Small intestine (tissue), 7 donors: Measurements from ENCODE around the gene CDC7. TPM values are rescaled to one million over a fixed set of nuclear protein-coding genes. Genes with fewer than 3 reads are reported as not detected.

Experiments
- DNase-seq, 2 donors: peaks; one replicate each; pipeline versions ENCODE4 v3.0.0 to v3.0.0-alpha.2; 2013
- FAIRE-seq: peaks from 2 replicates; lab custom pipeline; 2012; peaks lifted over from hg19 to GRCh38; lab: Jason Lieb, UNC
- H3K27ac ChIP-seq, 3 donors: one replicate each; pipeline ENCODE4 v1.5.1; 2013; ENCODE audit warnings: low read length in 2 of 3, mild to moderate bottlenecking in 2 of 3, control low read depth in 1 of 3, inconsistent platforms in 1 of 3, low read depth in 1 of 3, moderate library complexity in 1 of 3
- H3K27me3 ChIP-seq, 3 donors: one replicate each; pipeline ENCODE4 v1.6.1; 2013; ENCODE audit warnings: low read length in 3 of 3, inconsistent platforms in 1 of 3; ENCODE audit not compliant: control insufficient read depth in 3 of 3, insufficient read depth in 3 of 3
- H3K36me3 ChIP-seq, 3 donors: one replicate each; pipeline ENCODE4 v1.6.1; 2013; ENCODE audit warnings: low read length in 3 of 3, inconsistent platforms in 1 of 3, low read depth in 1 of 3, mild to moderate bottlenecking in 1 of 3, moderate library complexity in 1 of 3; ENCODE audit not compliant: control insufficient read depth in 3 of 3, insufficient read depth in 2 of 3
- H3K4me1 ChIP-seq, 3 donors: one replicate each; pipeline ENCODE4 v1.6.1; 2013; ENCODE audit warnings: low read length in 2 of 3, inconsistent platforms in 1 of 3, low read depth in 1 of 3, mild to moderate bottlenecking in 1 of 3, moderate library complexity in 1 of 3; ENCODE audit not compliant: control insufficient read depth in 3 of 3, insufficient read depth in 2 of 3
- H3K4me3 ChIP-seq, 3 donors: one replicate each; pipeline ENCODE4 v1.5.1; 2013; ENCODE audit warnings: low read length in 3 of 3, control low read depth in 1 of 3, inconsistent platforms in 1 of 3, low read depth in 1 of 3, mild to moderate bottlenecking in 1 of 3, moderate library complexity in 1 of 3
- H3K9me3 ChIP-seq, 2 donors: one replicate each; pipeline ENCODE4 v1.6.1; 2013; ENCODE audit warnings: low read depth in 1 of 2, low read length in 1 of 2; ENCODE audit not compliant: control insufficient read depth in 2 of 2, insufficient read depth in 1 of 2
- WGBS, 3 donors: extraction: QIAGEN DNeasy Blood & Tissue Kit; methylation state at CpG; one replicate each; pipeline ENCODE4 v1.1.7; 2013; 5-methylcytosine and 5-hydroxymethylcytosine counted together
- polyA plus RNA-seq, 4 donors: library from polyadenylated mRNA; stranded (reverse) in 3 of 4; unstranded in 1 of 4; fragments of 200-250 nt in 3 of 4; fragments of 120-200 nt in 1 of 4; gene quantifications; one replicate each; pipeline versions ENCODE4 v1.2.1 to v1.2.3, GENCODE V29; 2013
- donor health status: healthy with polysubstance abuse.
- donor health status: control.
- donor health status: control.
- donor health status: Bipolar disorder and iron deficiency.
- donor health status: healthy.

The CDC7 gene
- polyA plus RNA-seq, 4 donors: 0.27 to 9.4 (median 3.5) TPM

DNA sequence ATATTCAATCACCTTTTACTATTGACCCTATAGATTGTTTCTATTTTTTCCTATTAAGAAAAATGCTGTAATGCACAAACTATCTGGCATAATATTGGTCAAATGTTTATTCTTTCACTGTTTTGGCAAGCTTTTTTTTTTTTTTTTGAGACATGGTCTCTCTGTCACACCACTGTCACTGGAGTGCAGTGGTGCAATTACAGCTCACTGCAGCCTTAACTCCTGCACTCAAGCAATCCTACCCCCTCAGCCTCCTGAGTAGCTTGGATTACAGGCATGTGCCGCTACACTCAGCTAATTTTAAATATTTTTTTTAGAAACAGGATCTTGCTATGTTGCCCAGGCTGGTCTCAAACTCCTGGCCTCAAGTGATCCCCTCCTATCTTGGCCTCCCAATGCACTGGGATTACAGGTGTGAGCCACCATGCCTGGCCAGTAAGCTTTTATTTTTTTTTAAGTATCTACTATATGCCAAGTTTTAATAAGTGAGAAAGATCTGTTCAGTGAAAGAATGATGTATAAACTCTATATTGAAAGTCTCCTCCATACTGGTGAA is 3.4 kb downstream of the CDC7 start:
- peaks cover 0 to 4% (median 0%) of the 10 kb centered on the region in 3 donors for H3K4me1 ChIP-seq
- H3K27me3 ChIP-seq: no peaks in the 10 kb centered on the region
- H3K36me3 ChIP-seq: no peaks in the 10 kb centered on the region
- H3K27ac ChIP-seq: no peak overlapping the region
- H3K9me3 ChIP-seq: no peaks in the 10 kb centered on the region
- no peak for FAIRE-seq
- H3K4me3 ChIP-seq: no peak overlapping the region
- no peak for DNase-seq
- WGBS, 3 donors: 95 to 99% (median 97%) methylated on average over 1 of the region's 1 CpG

GRCh38 chr1:91505086-91505485 is 4.4 kb downstream of the CDC7 start:
- 66 to 85% (median 76%) methylated on average over 3 of the region's 3 CpGs for WGBS, 3 donors
- Histone ChIP-seq H3K27me3 (no peaks in the 10 kb centered on the region), H3K27ac (no peak overlapping the region), H3K4me3 (no peak overlapping the region), H3K36me3 (peaks cover 0 to 2% (median 0%) of the 10 kb centered on the region in 3 donors), H3K9me3 (no peaks in the 10 kb centered on the region), H3K4me1 (peaks cover 0 to 2% (median 0%) of the 10 kb centered on the region in 3 donors)
- FAIRE-seq: no peak
- DNase-seq: no peak

- FAIRE-seq: no peak
- DNase-seq: no peak
- no peak overlapping the region for H3K4me3 ChIP-seq
- no peaks in the 10 kb centered on the region for H3K4me1 ChIP-seq
- H3K36me3 ChIP-seq: peaks cover 0 to 2% (median 0%) of the 10 kb centered on the region in 3 donors
- no peak overlapping the region for H3K27ac ChIP-seq
- H3K9me3 ChIP-seq: no peaks in the 10 kb centered on the region
- H3K27me3 ChIP-seq: no peaks in the 10 kb centered on the region
- 72 to 87% (median 82%) methylated on average over 4 of the region's 4 CpGs for WGBS, 3 donors
These were observed 5.4 kb downstream of the CDC7 start for GRCh38 chr1:91506071-91506470.

- FAIRE-seq: no peak
- no peaks in the 10 kb centered on the region for H3K9me3 ChIP-seq
- no peaks in the 10 kb centered on the region for H3K27me3 ChIP-seq
- no peaks in the 10 kb centered on the region for H3K4me1 ChIP-seq
- H3K27ac ChIP-seq: no peak overlapping the region
- H3K4me3 ChIP-seq: no peak overlapping the region
- no peak for DNase-seq
- 82 to 99% (median 97%) methylated on average over 2 of the region's 2 CpGs for WGBS, 3 donors
- peaks cover 0 to 2% (median 0%) of the 10 kb centered on the region in 3 donors for H3K36me3 ChIP-seq
These were observed 6.7 kb downstream of the CDC7 start for GRCh38 chr1:91507328-91507727.

DNA sequence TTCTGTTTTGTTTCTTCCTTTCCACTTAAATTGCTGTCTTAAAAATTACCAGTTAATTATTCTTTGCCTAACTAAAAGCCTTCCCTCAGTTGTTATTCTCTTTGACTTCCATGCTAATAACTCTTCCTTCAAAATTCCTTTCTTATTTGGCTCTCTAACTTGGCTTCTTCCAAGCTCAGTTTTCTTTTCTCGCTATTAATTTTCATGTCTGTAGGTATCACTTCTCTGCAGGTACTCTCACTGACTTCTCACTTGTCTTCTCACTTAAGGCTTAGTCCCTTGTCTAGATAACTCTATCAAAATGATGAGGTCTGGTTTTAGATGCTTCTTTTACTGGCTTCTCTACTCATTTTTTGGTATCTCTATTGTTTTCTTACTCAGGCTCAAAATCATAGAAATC is 10.1 kb downstream of the CDC7 start:
- Histone ChIP-seq H3K36me3 (peaks cover 0 to 2% (median 0%) of the 10 kb centered on the region in 3 donors), H3K9me3 (no peaks in the 10 kb centered on the region), H3K27ac (no peak overlapping the region), H3K4me3 (no peak overlapping the region), H3K4me1 (no peaks in the 10 kb centered on the region), H3K27me3 (no peaks in the 10 kb centered on the region)
- DNase-seq: no peak
- no peak for FAIRE-seq
- WGBS, 3 donors: 92 to 100% (median 97%) methylated on average over 1 of the region's 1 CpG

DNA sequence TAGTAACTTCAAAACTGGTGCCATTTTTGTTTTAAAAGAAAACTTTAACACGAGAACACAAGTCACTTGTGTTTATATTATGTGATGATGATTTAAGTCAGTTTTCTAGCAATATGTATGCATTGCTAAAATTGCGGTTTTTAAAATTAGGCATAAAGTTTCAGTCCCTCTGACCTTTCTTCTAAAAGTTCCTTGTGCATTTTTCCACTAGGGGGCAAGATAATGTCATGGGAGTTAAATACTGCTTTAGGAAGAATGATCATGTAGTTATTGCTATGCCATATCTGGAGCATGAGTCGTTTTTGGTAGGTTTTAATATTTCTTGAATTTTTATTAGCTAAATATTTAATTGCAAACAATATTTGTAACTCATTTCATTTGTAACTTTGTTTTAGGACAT is 10.7 kb downstream of the CDC7 start:
- Histone ChIP-seq H3K9me3 (no peaks in the 10 kb centered on the region), H3K36me3 (peaks cover 0 to 2% (median 0%) of the 10 kb centered on the region in 3 donors), H3K27ac (no peak overlapping the region), H3K4me3 (no peak overlapping the region), H3K4me1 (no peaks in the 10 kb centered on the region), H3K27me3 (no peaks in the 10 kb centered on the region)
- DNase-seq (peak; percentile 46 to 47), FAIRE-seq (peak; percentile 65)
- 30 to 46% (median 36%) methylated on average over 3 of the region's 3 CpGs for WGBS, 3 donors

- FAIRE-seq (peak; percentile 90), DNase-seq (no peak)
- Histone ChIP-seq H3K4me1 (no peaks in the 10 kb centered on the region), H3K27me3 (no peaks in the 10 kb centered on the region), H3K36me3 (peaks cover 0 to 2% (median 0%) of the 10 kb centered on the region in 3 donors), H3K4me3 (no peak overlapping the region), H3K9me3 (no peaks in the 10 kb centered on the region), H3K27ac (no peak overlapping the region)
- WGBS, 3 donors: 70 to 86% (median 83%) methylated on average over 2 of the region's 2 CpGs
These were observed 12.5 kb downstream of the CDC7 start for GRCh38 chr1:91513160-91513559.

DNA sequence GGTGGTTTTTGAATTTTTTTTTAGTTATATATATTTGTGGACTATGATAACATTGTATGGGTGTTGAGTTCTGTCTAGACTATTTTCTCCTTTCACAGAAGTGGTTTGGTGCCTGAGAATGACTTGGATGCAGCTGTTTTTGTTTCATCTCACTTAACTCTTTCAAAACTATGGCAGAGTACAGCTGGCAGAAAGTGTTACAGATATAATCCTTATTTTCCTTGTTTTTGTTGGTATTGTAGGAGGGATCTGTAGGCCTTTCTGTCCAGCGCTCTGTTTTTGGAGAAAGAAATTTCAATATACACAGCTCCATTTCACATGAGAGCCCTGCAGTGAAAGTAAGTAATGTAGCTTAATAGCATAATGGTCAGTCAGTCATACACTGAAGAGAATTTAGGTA is 13.1 kb downstream of the CDC7 start:
- H3K36me3 ChIP-seq: peaks cover 0 to 2% (median 0%) of the 10 kb centered on the region in 3 donors
- H3K4me3 ChIP-seq: no peak overlapping the region
- no peaks in the 10 kb centered on the region for H3K4me1 ChIP-seq
- no peaks in the 10 kb centered on the region for H3K9me3 ChIP-seq
- FAIRE-seq: no peak
- WGBS, 3 donors: 89 to 97% (median 97%) methylated on average over 1 of the region's 1 CpG
- no peak for DNase-seq
- H3K27me3 ChIP-seq: no peaks in the 10 kb centered on the region
- no peak overlapping the region for H3K27ac ChIP-seq

GRCh38 chr1:91515994-91516393 is 15.3 kb downstream of the CDC7 start:
- Histone ChIP-seq H3K9me3 (no peaks in the 10 kb centered on the region), H3K4me3 (no peak overlapping the region), H3K27me3 (no peaks in the 10 kb centered on the region), H3K27ac (no peak overlapping the region), H3K36me3 (no peaks in the 10 kb centered on the region), H3K4me1 (no peaks in the 10 kb centered on the region)
- no peak for FAIRE-seq
- 90 to 98% (median 96%) methylated on average over 3 of the region's 3 CpGs for WGBS, 3 donors
- no peak for DNase-seq
